ENCODE results near the gene CERS4. TPM values are rescaled to one million over a fixed set of nuclear protein-coding genes. Genes with fewer than 3 reads are reported as not detected.

CERS4 gene
- total RNA-seq, 6 experiments from 2014 or later, result 38.6 to 75.4 (median 58.3) TPM

DNA sequence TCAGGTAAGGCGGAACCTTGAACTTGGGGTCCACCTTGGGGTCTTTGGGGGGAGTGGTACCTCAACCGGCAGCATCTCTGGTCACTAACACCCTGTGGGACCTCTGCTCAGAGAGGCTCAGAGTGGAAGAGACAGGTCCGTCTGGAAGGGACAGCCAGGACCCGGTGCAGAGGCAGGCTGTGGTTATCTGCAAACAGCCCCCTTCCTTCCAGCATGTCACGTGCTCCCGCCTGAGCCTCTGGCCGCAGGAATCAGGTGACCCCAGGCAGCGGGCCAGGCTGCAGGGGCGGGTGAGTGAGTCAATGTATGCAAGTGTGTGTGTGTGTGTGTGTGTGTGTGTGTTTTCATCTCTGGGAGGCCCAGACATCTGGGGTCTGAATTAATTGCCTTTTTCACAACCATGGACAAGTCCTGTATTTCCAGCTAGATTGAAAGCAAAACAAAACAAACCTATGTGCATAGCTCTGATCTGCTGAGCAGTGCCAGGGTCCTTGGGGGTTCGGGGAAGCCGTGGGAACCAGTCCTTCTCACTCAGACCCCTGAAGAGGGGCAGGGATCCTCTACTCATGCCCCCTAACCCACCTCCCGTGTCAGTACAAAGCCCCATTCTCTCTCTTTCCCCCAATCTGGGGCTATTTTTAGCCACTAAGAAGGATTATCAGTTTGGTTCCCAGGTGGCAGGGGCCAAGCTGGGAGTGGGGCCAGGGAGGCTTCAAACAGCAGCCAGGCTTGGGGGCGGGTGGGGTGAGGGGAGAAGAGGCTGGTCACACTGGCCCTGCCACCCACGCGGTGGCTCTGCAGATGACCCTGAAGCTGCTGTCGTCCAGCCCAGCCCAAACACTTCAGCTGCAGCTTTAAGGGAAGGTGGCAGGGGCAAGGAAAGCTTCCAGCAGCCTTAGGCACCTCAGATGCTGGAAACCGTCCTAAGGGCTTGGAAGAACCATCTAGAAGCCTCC lies 31.4 kb downstream of the CERS4 start:
- Histone ChIP-seq H3K27me3 (no peaks in the 10 kb centered on the region), H3K27ac (peak overlapping the region; percentile 59 to 77 (median 63)), H3K4me3 (no peak overlapping the region), H3K4me1 (peaks cover 0 to 37% (median 8%) of the 10 kb centered on the region in 4 donors), H3K36me3 (no peaks in the 10 kb centered on the region), H3K9me3 (no peaks in the 10 kb centered on the region)
- ATAC-seq, result peak; percentile 86 to 89 (median 88)
- 13% methylated on average over 6 of the region's 17 CpGs for WGBS (ENCODE audit: insufficient coverage, low coverage, low lambda C conversion rate, missing lambda C conversion rate)
- peak; percentile 93 to 97 (median 96) for DNase-seq
- intact Hi-C loops (cut with DNase I), result no loop called here
- no peak for TF ChIP-seq POLR2A (IDR thresholded peaks at IDR 0.05)
- TF ChIP-seq, protein P1, sequence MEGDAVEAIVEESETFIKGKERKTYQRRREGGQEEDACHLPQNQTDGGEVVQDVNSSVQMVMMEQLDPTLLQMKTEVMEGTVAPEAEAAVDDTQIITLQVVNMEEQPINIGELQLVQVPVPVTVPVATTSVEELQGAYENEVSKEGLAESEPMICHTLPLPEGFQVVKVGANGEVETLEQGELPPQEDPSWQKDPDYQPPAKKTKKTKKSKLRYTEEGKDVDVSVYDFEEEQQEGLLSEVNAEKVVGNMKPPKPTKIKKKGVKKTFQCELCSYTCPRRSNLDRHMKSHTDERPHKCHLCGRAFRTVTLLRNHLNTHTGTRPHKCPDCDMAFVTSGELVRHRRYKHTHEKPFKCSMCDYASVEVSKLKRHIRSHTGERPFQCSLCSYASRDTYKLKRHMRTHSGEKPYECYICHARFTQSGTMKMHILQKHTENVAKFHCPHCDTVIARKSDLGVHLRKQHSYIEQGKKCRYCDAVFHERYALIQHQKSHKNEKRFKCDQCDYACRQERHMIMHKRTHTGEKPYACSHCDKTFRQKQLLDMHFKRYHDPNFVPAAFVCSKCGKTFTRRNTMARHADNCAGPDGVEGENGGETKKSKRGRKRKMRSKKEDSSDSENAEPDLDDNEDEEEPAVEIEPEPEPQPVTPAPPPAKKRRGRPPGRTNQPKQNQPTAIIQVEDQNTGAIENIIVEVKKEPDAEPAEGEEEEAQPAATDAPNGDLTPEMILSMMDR (IDR thresholded peaks at IDR 0.05), result no peak

DNA sequence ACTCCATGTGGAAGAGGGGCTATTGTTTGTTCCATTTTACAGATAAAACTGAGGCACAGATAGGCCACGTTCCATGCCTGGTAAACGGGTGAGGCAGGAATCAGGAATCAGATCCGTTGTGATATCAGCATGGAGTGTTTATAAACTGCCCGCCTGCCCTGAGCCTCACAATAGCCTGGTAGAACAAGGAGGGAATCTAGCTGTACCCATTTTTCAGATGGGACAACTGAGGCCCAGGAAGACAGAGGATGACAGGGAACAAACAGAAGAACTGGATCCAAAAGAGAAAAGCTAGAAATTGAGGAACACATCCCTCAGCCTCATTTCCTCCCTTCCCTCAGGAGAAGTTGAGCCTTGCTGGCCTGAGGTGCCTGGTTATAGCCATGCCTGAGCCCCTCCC lies 32.5 kb downstream of the CERS4 start:
- Histone ChIP-seq H3K36me3 (no peaks in the 10 kb centered on the region), H3K27ac (no peak overlapping the region), H3K9me3 (no peaks in the 10 kb centered on the region), H3K4me1 (peaks cover 0 to 39% (median 9%) of the 10 kb centered on the region in 4 donors), H3K4me3 (no peak overlapping the region), H3K27me3 (no peaks in the 10 kb centered on the region)
- TF ChIP-seq, protein P1 (IDR thresholded peaks at IDR 0.05), result no peak
- ATAC-seq (no peak), DNase-seq (no peak)
- WGBS (ENCODE audit: insufficient coverage, low coverage, low lambda C conversion rate, missing lambda C conversion rate), result 60% methylated on average over 2 of the region's 4 CpGs
- intact Hi-C loops (cut with DNase I), result no loop called here

DNA sequence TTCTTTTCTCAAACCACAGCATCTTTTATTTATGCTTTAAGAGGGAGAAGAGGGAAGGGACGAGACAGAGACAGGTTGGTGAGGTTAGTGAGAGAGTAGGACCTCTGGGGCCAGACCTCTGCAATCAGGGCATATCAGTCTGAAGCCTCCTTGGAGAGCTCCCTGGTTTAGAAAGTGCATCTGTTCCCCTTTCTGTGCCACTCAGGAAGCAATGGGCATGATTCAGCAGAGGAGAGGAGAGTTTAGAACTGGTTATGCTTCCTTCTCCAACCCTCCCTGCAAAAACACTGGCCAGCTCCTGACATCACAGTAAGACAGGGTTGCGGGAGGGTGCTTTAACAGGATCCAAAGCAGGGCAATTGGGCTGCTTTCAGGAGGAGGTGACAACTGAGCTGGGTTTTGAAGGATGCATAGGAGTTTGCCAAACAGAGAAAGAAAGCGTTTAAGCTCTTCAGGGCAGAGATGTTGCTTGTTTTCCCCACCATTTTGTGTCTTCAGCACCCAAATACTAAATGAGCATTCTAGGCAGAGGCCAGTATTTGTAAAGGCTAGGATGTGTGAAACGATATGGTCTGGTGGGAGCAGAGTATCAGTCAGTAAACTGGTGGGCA lies 33.1 kb downstream of the CERS4 start:
- no peak overlapping the region for H3K27ac ChIP-seq
- no peak overlapping the region for H3K4me3 ChIP-seq
- no peaks in the 10 kb centered on the region for H3K36me3 ChIP-seq
- DNase-seq (no peak), ATAC-seq (no peak)
- intact Hi-C loops (cut with DNase I), result no loop called here
- no peaks in the 10 kb centered on the region for H3K9me3 ChIP-seq
- peaks cover 0 to 36% (median 12%) of the 10 kb centered on the region in 4 donors for H3K4me1 ChIP-seq
- 85% methylated on average over 4 of the region's 4 CpGs for WGBS (ENCODE audit: insufficient coverage, low coverage, low lambda C conversion rate, missing lambda C conversion rate)
- H3K27me3 ChIP-seq, result no peaks in the 10 kb centered on the region
- no peak for TF ChIP-seq POLR2A (IDR thresholded peaks at IDR 0.05)
- TF ChIP-seq, protein P1 (IDR thresholded peaks at IDR 0.05), result no peak

DNA sequence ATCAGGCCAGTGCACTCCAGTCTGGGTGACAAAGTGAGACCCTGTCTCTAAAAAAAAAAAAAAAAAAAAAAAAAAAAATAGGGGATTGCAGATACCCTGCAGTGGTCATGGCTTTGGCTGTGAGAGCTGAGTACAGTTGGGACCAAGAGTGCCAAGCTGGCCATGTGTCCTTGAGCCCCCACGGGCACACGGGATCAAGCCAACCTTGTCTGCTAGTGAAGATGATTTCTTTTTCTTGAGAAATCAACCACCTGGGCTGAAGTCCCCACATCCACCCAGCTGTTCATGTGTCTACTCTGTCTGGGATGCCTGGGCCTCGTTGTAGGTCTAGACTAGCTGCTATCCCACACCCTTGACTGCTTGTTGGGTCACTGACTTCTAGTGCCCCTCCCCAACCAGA lies 34.0 kb downstream of the CERS4 start:
- TF ChIP-seq, protein P1 (IDR thresholded peaks at IDR 0.05), result no peak
- TF ChIP-seq POLR2A (IDR thresholded peaks at IDR 0.05), result no peak
- H3K4me1 ChIP-seq, result peaks cover 0 to 36% (median 12%) of the 10 kb centered on the region in 4 donors
- H3K27ac ChIP-seq, result no peak overlapping the region
- intact Hi-C loops (cut with DNase I), result no loop called here
- no peaks in the 10 kb centered on the region for H3K9me3 ChIP-seq
- no CpG with 5 or more reads among the region's 3 CpGs for WGBS (ENCODE audit: insufficient coverage, low coverage, low lambda C conversion rate, missing lambda C conversion rate)
- ATAC-seq (no peak), DNase-seq (no peak)
- no peaks in the 10 kb centered on the region for H3K36me3 ChIP-seq
- no peaks in the 10 kb centered on the region for H3K27me3 ChIP-seq
- no peak overlapping the region for H3K4me3 ChIP-seq

Measured in right lobe of liver (tissue), 6 donors.